GM19043 (cell line): Measurements from ENCODE around the gene POC1A.

Experiments
- ATAC-seq: cut with Tn5 transposase; IDR thresholded peaks from one replicate; pipeline ENCODE4 v1.9.1; 2021; ENCODE audit warnings: low read depth; ENCODE audit not compliant: unreplicated experiment

POC1A gene

GRCh38 chr3:52070724-52071621 is 83.2 kb downstream of the POC1A start:
- no peak for ATAC-seq

GRCh38 chr3:52069855-52070254 is 84.4 kb downstream of the POC1A start:
- ATAC-seq, result no peak

GRCh38 chr3:52069135-52069534 is 85.1 kb downstream of the POC1A start:
- ATAC-seq, result no peak

- no peak for ATAC-seq
Observed at GRCh38 chr3:52068730-52069129, 85.5 kb downstream of the POC1A start.

- no peak for ATAC-seq
Observed at GRCh38 chr3:52068055-52068571, 86.1 kb downstream of the POC1A start.

GRCh38 chr3:52067526-52067925 is 86.7 kb downstream of the POC1A start:
- no peak for ATAC-seq

GRCh38 chr3:52067046-52067445 is 87.2 kb downstream of the POC1A start:
- ATAC-seq, result no peak

GRCh38 chr3:52065264-52065756 is 88.9 kb downstream of the POC1A start:
- no peak for ATAC-seq

- ATAC-seq, result no peak
Observed at GRCh38 chr3:52064561-52064960, 89.7 kb downstream of the POC1A start.

- ATAC-seq, result no peak
Observed at GRCh38 chr3:52063026-52063723, 91.0 kb downstream of the POC1A start.

- no peak for ATAC-seq
Observed at GRCh38 chr3:52062505-52062904, 91.7 kb downstream of the POC1A start.

- no peak for ATAC-seq
Observed at GRCh38 chr3:52061121-52061910, 92.9 kb downstream of the POC1A start.

- ATAC-seq, result no peak
Observed at GRCh38 chr3:52059781-52060180, 94.4 kb downstream of the POC1A start.

- no peak for ATAC-seq
Observed at GRCh38 chr3:52057812-52058495, 96.3 kb downstream of the POC1A start.

- ATAC-seq, result peak; percentile 78
Observed at GRCh38 chr3:52056968-52057811, 97.0 kb downstream of the POC1A start.

GRCh38 chr3:52056521-52056967 is 97.7 kb downstream of the POC1A start, which contains the start of gene DUSP7:
DUSP7 (minus strand) TSS chr3:52056571; CDS start chr3:52056366, 205 bp downstream.
- peak; percentile 27 for ATAC-seq

- ATAC-seq, result no peak
Observed at GRCh38 chr3:52055537-52056351, 98.5 kb downstream of the POC1A start.
